Coronary artery (tissue), 2 donors: ENCODE results near the gene CNNM1.

Experiments
- DNase-seq: peaks from one replicate; pipeline ENCODE4 v3.0.0-alpha.2; 2017; ENCODE audit warnings: low spot score
- H3K27ac ChIP-seq, 2 donors: fragments of 200-600 bp; sonication (generic); one replicate each; pipeline ENCODE4 v1.5.1; 2016 to 2019
- H3K4me3 ChIP-seq: fragments of 200-600 bp; sonication (generic); 2 replicates; pipeline ENCODE4 v1.5.1; 2016; ENCODE audit warnings: mild to moderate bottlenecking, moderate library complexity
- TF ChIP-seq, protein P1 (sequence below): fragments of 200-600 bp; sonication (generic); IDR thresholded peaks from one replicate; pipeline ENCODE4 v1.5.1; 2019; ENCODE audit warnings: antibody characterized with exemption

Gene CNNM1

DNA sequence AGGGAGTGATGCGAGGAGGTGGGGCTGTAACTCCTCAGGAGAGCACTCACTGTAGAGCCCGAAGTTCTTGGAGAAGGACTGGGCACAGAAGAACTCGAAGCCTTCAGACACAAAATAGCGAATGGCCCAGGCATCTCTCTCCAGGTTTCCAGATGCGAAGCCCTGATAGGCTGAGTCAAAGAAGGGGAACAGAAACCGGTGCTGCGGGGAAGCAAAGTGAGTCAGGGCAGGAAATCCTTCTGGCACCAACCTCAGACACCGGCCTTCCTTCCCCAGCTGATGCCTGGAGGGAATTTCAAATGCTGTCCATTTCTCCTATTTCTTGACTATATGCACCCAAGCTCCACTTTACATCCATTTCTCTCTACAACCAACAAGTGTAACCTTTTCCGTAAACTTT lies 74.5 kb downstream of the CNNM1 start:
- Histone ChIP-seq H3K4me3 (no peak overlapping the region), H3K27ac (no peak overlapping the region)
- DNase-seq = no peak
- TF ChIP-seq, protein P1, sequence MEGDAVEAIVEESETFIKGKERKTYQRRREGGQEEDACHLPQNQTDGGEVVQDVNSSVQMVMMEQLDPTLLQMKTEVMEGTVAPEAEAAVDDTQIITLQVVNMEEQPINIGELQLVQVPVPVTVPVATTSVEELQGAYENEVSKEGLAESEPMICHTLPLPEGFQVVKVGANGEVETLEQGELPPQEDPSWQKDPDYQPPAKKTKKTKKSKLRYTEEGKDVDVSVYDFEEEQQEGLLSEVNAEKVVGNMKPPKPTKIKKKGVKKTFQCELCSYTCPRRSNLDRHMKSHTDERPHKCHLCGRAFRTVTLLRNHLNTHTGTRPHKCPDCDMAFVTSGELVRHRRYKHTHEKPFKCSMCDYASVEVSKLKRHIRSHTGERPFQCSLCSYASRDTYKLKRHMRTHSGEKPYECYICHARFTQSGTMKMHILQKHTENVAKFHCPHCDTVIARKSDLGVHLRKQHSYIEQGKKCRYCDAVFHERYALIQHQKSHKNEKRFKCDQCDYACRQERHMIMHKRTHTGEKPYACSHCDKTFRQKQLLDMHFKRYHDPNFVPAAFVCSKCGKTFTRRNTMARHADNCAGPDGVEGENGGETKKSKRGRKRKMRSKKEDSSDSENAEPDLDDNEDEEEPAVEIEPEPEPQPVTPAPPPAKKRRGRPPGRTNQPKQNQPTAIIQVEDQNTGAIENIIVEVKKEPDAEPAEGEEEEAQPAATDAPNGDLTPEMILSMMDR = no peak

DNA sequence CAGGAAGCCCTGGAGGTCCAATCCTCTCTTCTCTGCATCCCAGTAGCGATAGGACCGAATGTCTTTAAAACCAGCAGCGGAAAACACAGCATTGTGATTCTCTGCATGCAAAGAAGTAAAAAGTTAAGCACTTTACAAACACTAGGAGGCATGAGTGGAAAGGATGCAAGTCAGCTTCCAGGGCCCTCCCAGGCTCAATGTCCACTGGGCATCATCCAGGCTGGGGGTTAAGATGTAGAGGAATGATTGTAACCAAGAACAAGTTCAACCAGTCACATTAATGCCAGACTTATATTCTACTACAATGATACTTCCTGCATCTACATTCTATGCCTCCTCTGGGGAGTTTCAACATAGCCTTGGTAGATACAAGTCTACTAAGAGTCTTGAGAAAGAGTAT lies 77.0 kb downstream of the CNNM1 start:
- Histone ChIP-seq H3K4me3 (no peak overlapping the region), H3K27ac (no peak overlapping the region)
- no peak for DNase-seq
- TF ChIP-seq, protein P1 = no peak

DNA sequence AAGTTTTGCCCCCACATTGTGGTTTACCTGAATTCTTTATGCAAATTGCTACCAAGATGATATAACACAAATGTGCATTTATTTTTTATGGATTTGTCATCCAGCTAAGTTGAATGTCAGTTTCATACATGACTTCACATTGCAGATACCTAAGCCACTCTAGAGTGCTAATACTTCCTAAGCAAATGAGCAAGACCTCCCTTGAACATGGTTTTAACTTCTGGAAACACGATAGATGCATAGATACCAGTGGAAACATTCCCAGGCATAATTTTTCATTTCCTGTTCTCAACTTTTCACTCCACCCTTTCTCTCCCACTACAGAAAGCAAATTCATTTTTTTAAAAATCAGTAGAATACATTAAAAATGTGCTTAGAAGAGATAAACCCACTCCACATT lies 81.0 kb downstream of the CNNM1 start:
- no peak overlapping the region for H3K4me3 ChIP-seq
- TF ChIP-seq, protein P1 = no peak
- H3K27ac ChIP-seq = no peak overlapping the region
- no peak for DNase-seq

DNA sequence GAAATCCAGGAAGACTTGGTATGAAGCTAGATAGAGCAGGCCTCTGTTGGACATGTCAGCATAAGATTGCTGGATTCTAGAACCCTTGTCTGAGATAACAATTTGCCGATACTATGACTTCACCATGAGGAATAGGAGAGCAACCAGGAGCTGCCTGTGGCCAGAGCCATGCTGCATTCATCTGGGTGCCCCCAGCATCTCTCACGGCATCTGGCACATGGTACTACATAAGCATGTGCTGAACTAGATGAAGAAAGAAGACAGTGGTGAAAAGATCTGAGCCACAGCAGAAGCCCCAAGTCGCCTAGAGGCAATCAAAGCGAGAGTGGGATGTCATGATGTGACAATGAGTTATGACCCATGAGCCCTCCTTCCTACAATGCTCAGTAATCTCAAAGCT lies 81.7 kb downstream of the CNNM1 start:
- no peak for DNase-seq
- H3K27ac ChIP-seq = no peak overlapping the region
- no peak overlapping the region for H3K4me3 ChIP-seq
- TF ChIP-seq, protein P1 = no peak

DNA sequence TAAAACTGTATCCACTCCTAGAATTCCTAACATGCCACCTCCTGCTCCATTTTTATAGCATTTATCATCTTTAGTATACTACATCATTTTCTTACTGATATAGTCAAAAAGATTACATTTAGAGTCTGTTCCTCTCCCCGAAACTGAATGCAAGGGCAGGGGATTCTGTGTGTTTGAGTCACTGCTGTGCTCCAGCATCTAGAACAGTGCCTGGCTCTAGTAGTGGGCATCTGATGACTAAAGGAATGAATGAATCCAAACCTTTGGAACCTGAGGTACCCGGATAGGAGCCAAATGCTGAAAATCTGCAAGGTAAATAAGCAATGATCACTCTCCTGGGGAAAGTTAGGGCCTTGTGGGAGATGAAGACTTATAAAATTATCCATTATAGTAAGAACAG lies 82.4 kb downstream of the CNNM1 start:
- no peak overlapping the region for H3K4me3 ChIP-seq
- no peak for DNase-seq
- TF ChIP-seq, protein P1 = no peak
- no peak overlapping the region for H3K27ac ChIP-seq

DNA sequence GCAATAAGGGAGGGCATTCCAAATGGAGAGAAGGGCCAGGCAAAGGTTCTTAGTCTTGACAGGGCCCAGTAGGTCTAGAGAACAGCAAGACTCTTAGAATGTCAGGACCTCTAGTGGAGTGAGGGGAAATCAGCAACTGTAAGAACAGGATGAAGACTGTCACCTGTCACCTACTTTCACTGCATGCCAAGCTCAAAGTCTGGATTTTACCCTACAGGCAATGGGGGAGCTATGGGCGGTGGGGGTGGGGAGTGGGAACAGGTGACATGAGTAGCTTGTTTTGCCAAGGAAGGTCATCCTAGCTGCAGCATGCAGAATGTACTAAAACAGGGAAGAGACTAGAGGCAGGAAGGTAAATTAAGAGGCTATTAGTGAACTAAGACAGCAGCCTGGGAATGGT lies 82.9 kb downstream of the CNNM1 start:
- TF ChIP-seq, protein P1 = no peak
- DNase-seq = no peak
- Histone ChIP-seq H3K27ac (no peak overlapping the region), H3K4me3 (no peak overlapping the region)

DNA sequence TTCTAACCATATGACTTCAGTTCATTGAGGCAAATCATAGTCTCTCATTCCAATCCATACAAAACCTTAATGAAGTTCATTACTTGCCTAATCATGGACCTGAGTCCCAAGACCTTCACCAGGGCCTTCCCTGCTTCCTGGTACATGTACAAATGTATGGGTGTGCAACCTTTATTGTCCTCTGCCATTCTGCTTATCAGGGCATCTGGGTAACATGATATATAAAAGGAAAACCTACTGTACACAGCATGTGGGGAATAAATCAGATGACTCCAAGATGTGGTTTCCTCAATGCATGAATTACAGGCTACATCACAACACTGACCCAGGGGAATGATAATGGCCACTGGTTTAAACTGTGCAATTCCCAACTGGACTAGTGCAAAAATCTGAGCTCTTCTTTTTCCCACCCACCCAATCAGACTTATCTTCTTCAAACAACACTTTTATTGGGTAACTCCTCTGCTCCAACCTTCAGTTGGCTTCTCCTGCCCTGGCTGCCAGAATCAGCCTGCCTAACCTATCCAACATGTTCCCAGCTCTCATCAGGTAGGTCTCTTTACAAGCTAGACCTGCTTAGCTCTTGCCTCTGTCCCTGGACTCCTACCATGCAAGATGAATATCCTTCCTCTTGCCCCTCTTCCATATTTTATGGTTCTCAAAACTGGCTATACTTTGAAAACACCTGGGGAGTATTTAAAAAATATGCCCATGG lies 89.9 kb downstream of the CNNM1 start:
- H3K27ac ChIP-seq = no peak overlapping the region
- TF ChIP-seq, protein P1 = no peak
- no peak for DNase-seq
- H3K4me3 ChIP-seq = no peak overlapping the region
